ENCODE data around the gene MYRF.

MYRF gene

DNA sequence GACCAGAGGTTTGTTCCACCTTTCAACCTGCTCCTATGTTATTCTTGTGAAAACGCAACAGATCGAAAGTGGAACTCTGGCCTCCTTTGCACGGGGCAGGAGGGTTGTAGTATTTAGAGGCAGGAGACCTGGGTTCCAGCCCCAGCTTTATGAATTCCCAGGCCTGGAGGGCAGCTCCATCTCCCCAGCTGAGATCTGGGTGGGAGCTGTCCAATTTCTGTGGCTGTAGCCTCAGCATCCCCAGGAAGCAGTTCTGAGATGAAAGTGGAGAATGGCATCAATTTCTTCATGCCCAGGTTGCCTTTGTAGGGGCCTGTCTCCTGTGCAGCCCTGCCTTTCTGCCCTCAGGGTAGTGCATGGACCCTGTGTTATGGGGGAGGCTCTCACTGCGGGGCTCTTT, 79.8 kb downstream of the MYRF start:
- Histone ChIP-seq H3K36me3 (ENCODE audit: control insufficient read depth, insufficient read depth, low read length) (no peaks in the 10 kb centered on the region), H3K4me3 (ENCODE audit: low read length) (no peak overlapping the region), H4K5ac (ENCODE audit: low read length) (no peak overlapping the region), H2BK5ac (ENCODE audit: low read length) (no peak overlapping the region), H3K79me2 (ENCODE audit: control insufficient read depth, insufficient read depth, low read length) (peaks cover 78% of the 10 kb centered on the region), H3K27ac (ENCODE audit: low read depth, low read length) (no peak overlapping the region), H3K23ac (ENCODE audit: low read length) (no peak overlapping the region), H2BK15ac (replicated peaks; ENCODE audit: low read depth) (no peak overlapping the region), H3K4me2 (ENCODE audit: low read length) (no peak overlapping the region), H3K4me1 (ENCODE audit: control insufficient read depth, low read depth, low read length) (peaks cover 28% of the 10 kb centered on the region), H3K18ac (ENCODE audit: low read length) (no peak overlapping the region), H3K56ac (ENCODE audit: low read length) (no peak overlapping the region), H3K27me3 (ENCODE audit: insufficient read depth, low read length, poor library complexity) (no peaks in the 10 kb centered on the region), H3K4ac (ENCODE audit: low read depth, low read length) (no peak overlapping the region), H3K79me1 (ENCODE audit: low read length) (peaks cover 25% of the 10 kb centered on the region), H2BK120ac (ENCODE audit: low read depth, low read length) (no peak overlapping the region), H3K9ac (ENCODE audit: low read length) (peak overlapping the region; percentile 100), H4K8ac (ENCODE audit: low read depth, low read length) (no peak overlapping the region), H2AK5ac (ENCODE audit: low read length) (no peak overlapping the region)
- no CpG with 5 or more reads among the region's 4 CpGs for WGBS (ENCODE audit: extremely low coverage, insufficient coverage, low lambda C conversion rate)
- no peak for DNase-seq

DNA sequence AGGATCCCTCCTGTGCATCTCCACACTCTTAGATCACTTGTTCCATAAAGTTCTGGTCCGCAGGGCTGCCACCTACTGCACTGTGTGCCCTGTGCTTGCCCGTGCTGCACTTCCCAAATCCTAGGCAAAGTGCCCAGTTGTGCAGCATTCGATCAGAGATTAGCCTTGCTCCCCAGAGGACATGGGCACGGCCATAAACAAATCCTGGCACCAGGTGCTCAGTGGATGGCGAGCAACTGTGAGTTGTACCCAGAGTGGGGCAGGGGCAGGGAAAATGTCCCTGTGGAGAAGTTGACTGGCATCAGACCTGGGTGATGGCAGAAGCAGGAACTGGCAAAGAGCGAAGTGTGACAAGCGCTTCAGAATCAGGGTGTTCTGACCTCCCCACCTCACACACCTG, 80.3 kb downstream of the MYRF start:
- Histone ChIP-seq H3K4me3 (ENCODE audit: low read length) (no peak overlapping the region), H3K18ac (ENCODE audit: low read length) (no peak overlapping the region), H3K27me3 (ENCODE audit: insufficient read depth, low read length, poor library complexity) (no peaks in the 10 kb centered on the region), H3K4me1 (ENCODE audit: control insufficient read depth, low read depth, low read length) (peaks cover 28% of the 10 kb centered on the region), H3K4ac (ENCODE audit: low read depth, low read length) (no peak overlapping the region), H4K8ac (ENCODE audit: low read depth, low read length) (no peak overlapping the region), H3K79me2 (ENCODE audit: control insufficient read depth, insufficient read depth, low read length) (peaks cover 82% of the 10 kb centered on the region), H2BK15ac (replicated peaks; ENCODE audit: low read depth) (no peak overlapping the region), H4K5ac (ENCODE audit: low read length) (no peak overlapping the region), H2AK5ac (ENCODE audit: low read length) (no peak overlapping the region), H3K36me3 (ENCODE audit: control insufficient read depth, insufficient read depth, low read length) (no peaks in the 10 kb centered on the region), H3K56ac (ENCODE audit: low read length) (no peak overlapping the region), H3K27ac (ENCODE audit: low read depth, low read length) (no peak overlapping the region), H3K79me1 (ENCODE audit: low read length) (peaks cover 30% of the 10 kb centered on the region), H3K23ac (ENCODE audit: low read length) (no peak overlapping the region), H2BK120ac (ENCODE audit: low read depth, low read length) (no peak overlapping the region), H3K4me2 (ENCODE audit: low read length) (no peak overlapping the region), H3K9ac (ENCODE audit: low read length) (no peak overlapping the region), H2BK5ac (ENCODE audit: low read length) (no peak overlapping the region)
- no peak for DNase-seq
- no CpG with 5 or more reads among the region's 7 CpGs for WGBS (ENCODE audit: extremely low coverage, insufficient coverage, low lambda C conversion rate)

DNA sequence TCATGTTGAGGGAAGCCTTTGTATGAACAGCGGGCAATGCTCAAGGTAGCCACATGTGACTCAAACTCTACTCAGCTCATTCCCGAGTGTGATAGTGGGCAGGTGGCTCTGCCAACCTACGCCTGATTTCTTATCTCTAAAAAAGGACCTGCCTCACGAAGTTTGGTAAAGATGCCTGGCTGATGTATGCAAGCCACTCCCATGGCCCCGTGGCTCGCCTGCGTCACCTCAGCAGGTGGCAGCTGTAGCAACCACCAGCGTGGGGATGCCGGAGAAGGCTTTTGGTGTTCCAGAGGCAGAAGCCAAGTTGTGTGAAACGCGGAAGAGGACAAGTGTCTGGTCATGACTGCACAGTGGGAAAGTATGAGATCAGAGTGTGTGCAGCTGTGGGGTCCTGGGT, 81.0 kb downstream of the MYRF start:
- no peak overlapping the region for H3K18ac ChIP-seq (ENCODE audit: low read length)
- peaks cover 28% of the 10 kb centered on the region for H3K4me1 ChIP-seq (ENCODE audit: control insufficient read depth, low read depth, low read length)
- H3K4me2 ChIP-seq (ENCODE audit: low read length) = no peak overlapping the region
- no peak overlapping the region for H3K9ac ChIP-seq (ENCODE audit: low read length)
- H2BK120ac ChIP-seq (ENCODE audit: low read depth, low read length) = no peak overlapping the region
- H4K5ac ChIP-seq (ENCODE audit: low read length) = no peak overlapping the region
- no peak overlapping the region for H3K56ac ChIP-seq (ENCODE audit: low read length)
- no peak overlapping the region for H3K27ac ChIP-seq (ENCODE audit: low read depth, low read length)
- H3K4me3 ChIP-seq (ENCODE audit: low read length) = no peak overlapping the region
- peaks cover 32% of the 10 kb centered on the region for H3K79me1 ChIP-seq (ENCODE audit: low read length)
- H3K4ac ChIP-seq (ENCODE audit: low read depth, low read length) = no peak overlapping the region
- peaks cover under 1% of the 10 kb centered on the region for H3K36me3 ChIP-seq (ENCODE audit: control insufficient read depth, insufficient read depth, low read length)
- DNase-seq = no peak
- H3K27me3 ChIP-seq (ENCODE audit: insufficient read depth, low read length, poor library complexity) = no peaks in the 10 kb centered on the region
- no CpG with 5 or more reads among the region's 11 CpGs for WGBS (ENCODE audit: extremely low coverage, insufficient coverage, low lambda C conversion rate)
- peaks cover 81% of the 10 kb centered on the region for H3K79me2 ChIP-seq (ENCODE audit: control insufficient read depth, insufficient read depth, low read length)
- H3K23ac ChIP-seq (ENCODE audit: low read length) = no peak overlapping the region
- H2AK5ac ChIP-seq (ENCODE audit: low read length) = no peak overlapping the region
- no peak overlapping the region for H4K8ac ChIP-seq (ENCODE audit: low read depth, low read length)
- H2BK15ac ChIP-seq (replicated peaks; ENCODE audit: low read depth) = no peak overlapping the region
- H2BK5ac ChIP-seq (ENCODE audit: low read length) = no peak overlapping the region

DNA sequence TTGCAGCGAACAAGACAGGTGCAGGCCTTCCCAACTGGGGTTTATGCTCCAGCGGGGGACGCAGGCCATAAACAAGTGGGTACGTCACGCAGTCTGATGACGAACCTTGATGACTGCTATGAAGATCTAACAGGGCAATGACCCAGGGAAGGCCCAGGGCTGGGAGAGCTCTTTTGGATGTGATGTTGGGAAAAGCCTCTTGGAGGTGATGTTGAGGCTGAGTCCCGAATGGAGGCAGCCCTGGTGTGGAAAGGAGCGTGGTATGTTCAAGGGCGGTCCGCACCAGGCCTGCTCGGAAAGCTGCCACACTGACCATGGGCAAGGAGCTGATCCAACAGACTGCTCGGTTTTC, 81.5 kb downstream of the MYRF start:
- Histone ChIP-seq H3K4me3 (ENCODE audit: low read length) (no peak overlapping the region), H3K9ac (ENCODE audit: low read length) (peak overlapping the region; percentile 26), H3K23ac (ENCODE audit: low read length) (peak overlapping the region; percentile 94), H3K4ac (ENCODE audit: low read depth, low read length) (no peak overlapping the region), H3K4me2 (ENCODE audit: low read length) (no peak overlapping the region), H2BK15ac (replicated peaks; ENCODE audit: low read depth) (no peak overlapping the region), H3K79me2 (ENCODE audit: control insufficient read depth, insufficient read depth, low read length) (peaks cover 77% of the 10 kb centered on the region), H3K18ac (ENCODE audit: low read length) (no peak overlapping the region), H3K4me1 (ENCODE audit: control insufficient read depth, low read depth, low read length) (peaks cover 28% of the 10 kb centered on the region), H2BK5ac (ENCODE audit: low read length) (peak overlapping the region; percentile 3), H4K8ac (ENCODE audit: low read depth, low read length) (no peak overlapping the region), H2AK5ac (ENCODE audit: low read length) (no peak overlapping the region), H3K27ac (ENCODE audit: low read depth, low read length) (peak overlapping the region; percentile 32), H3K79me1 (ENCODE audit: low read length) (peaks cover 35% of the 10 kb centered on the region), H3K56ac (ENCODE audit: low read length) (peak overlapping the region; percentile 73), H4K5ac (ENCODE audit: low read length) (no peak overlapping the region), H3K36me3 (ENCODE audit: control insufficient read depth, insufficient read depth, low read length) (peaks cover 4% of the 10 kb centered on the region), H3K27me3 (ENCODE audit: insufficient read depth, low read length, poor library complexity) (no peaks in the 10 kb centered on the region), H2BK120ac (ENCODE audit: low read depth, low read length) (no peak overlapping the region)
- peak; percentile 57 for DNase-seq
- no CpG with 5 or more reads among the region's 12 CpGs for WGBS (ENCODE audit: extremely low coverage, insufficient coverage, low lambda C conversion rate)

DNA sequence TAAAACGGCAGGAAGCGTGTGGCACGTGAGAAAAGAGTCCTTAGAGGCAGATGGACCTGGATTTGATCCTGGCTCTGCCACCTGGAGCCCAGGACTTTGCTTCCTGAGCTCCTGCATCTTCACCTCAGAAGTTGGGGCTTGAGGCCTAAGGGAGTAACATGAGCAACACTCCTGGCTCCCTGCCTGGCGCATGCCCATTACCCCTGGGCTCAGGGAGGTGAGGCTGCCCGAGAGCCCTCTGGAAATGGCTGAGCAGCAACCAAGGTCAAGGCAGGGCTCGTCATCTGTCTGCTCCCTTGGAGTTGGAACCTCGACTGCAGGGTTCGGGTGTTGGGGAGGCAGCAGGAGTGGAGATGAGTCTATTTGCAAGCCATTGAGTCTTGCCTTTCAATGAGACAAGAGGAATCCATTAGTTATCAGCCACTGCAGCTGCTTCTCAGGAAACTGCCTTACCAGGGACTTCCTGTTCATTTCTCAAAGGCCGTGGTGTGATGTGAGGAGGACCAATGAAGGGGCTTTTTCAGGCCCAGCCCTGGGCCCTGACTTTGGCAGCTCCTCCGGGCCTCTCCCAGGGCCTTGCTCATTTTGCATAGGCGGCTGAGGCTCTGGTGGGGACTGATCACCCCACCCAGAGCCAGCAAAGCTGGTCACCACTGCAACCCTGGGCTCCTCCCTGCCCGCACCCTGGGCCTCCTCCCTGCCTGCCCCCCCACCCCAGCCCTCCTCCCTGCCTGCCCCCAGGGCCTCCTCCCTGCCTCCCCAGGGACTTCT, 82.0 kb downstream of the MYRF start:
- no CpG with 5 or more reads among the region's 12 CpGs for WGBS (ENCODE audit: extremely low coverage, insufficient coverage, low lambda C conversion rate)
- H2AK5ac ChIP-seq (ENCODE audit: low read length) = no peak overlapping the region
- H3K18ac ChIP-seq (ENCODE audit: low read length) = peak overlapping the region; percentile 9
- peaks cover 35% of the 10 kb centered on the region for H3K79me1 ChIP-seq (ENCODE audit: low read length)
- H3K79me2 ChIP-seq (ENCODE audit: control insufficient read depth, insufficient read depth, low read length) = peaks cover 71% of the 10 kb centered on the region
- peaks cover 28% of the 10 kb centered on the region for H3K4me1 ChIP-seq (ENCODE audit: control insufficient read depth, low read depth, low read length)
- DNase-seq = peak; percentile 92
- peak overlapping the region; percentile 7 for H2BK120ac ChIP-seq (ENCODE audit: low read depth, low read length)
- no peak overlapping the region for H4K5ac ChIP-seq (ENCODE audit: low read length)
- no peak overlapping the region for H3K4ac ChIP-seq (ENCODE audit: low read depth, low read length)
- H3K36me3 ChIP-seq (ENCODE audit: control insufficient read depth, insufficient read depth, low read length) = peaks cover 4% of the 10 kb centered on the region
- H3K4me3 ChIP-seq (ENCODE audit: low read length) = no peak overlapping the region
- H3K27me3 ChIP-seq (ENCODE audit: insufficient read depth, low read length, poor library complexity) = no peaks in the 10 kb centered on the region
- H4K8ac ChIP-seq (ENCODE audit: low read depth, low read length) = no peak overlapping the region
- no peak overlapping the region for H2BK15ac ChIP-seq (replicated peaks; ENCODE audit: low read depth)
- peak overlapping the region; percentile 57 for H3K9ac ChIP-seq (ENCODE audit: low read length)
- H3K27ac ChIP-seq (ENCODE audit: low read depth, low read length) = peak overlapping the region; percentile 32
- H3K23ac ChIP-seq (ENCODE audit: low read length) = peak overlapping the region; percentile 94
- no peak overlapping the region for H3K4me2 ChIP-seq (ENCODE audit: low read length)
- H2BK5ac ChIP-seq (ENCODE audit: low read length) = peak overlapping the region; percentile 3
- H3K56ac ChIP-seq (ENCODE audit: low read length) = peak overlapping the region; percentile 73

DNA sequence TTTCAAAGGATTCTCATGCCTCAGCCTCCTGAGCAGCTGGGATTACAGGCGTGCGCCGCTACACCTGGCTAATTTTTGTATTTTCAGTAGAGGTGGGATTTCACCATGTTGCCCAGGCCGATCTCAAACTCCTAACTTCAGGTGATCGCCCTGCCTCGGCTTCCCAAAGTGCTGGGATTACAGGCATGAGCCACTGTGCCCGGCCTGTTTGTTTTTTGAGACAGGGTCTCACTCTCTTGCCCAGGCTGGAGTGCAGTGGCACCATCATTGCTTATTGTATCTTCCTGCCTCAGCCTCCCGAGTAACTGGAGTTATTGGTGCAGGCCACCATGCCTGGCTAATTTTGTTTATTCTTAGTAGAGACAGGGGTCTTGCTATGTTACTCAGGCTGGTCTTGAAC, 83.8 kb downstream of the MYRF start:
- Histone ChIP-seq H3K79me1 (ENCODE audit: low read length) (peaks cover 30% of the 10 kb centered on the region), H3K4ac (ENCODE audit: low read depth, low read length) (no peak overlapping the region), H2BK120ac (ENCODE audit: low read depth, low read length) (no peak overlapping the region), H3K4me2 (ENCODE audit: low read length) (no peak overlapping the region), H3K23ac (ENCODE audit: low read length) (no peak overlapping the region), H4K8ac (ENCODE audit: low read depth, low read length) (no peak overlapping the region), H2BK5ac (ENCODE audit: low read length) (no peak overlapping the region), H4K5ac (ENCODE audit: low read length) (no peak overlapping the region), H3K27ac (ENCODE audit: low read depth, low read length) (no peak overlapping the region), H3K27me3 (ENCODE audit: insufficient read depth, low read length, poor library complexity) (no peaks in the 10 kb centered on the region), H2BK15ac (replicated peaks; ENCODE audit: low read depth) (no peak overlapping the region), H3K36me3 (ENCODE audit: control insufficient read depth, insufficient read depth, low read length) (peaks cover 12% of the 10 kb centered on the region), H2AK5ac (ENCODE audit: low read length) (no peak overlapping the region), H3K4me1 (ENCODE audit: control insufficient read depth, low read depth, low read length) (peaks cover 17% of the 10 kb centered on the region), H3K4me3 (ENCODE audit: low read length) (no peak overlapping the region), H3K79me2 (ENCODE audit: control insufficient read depth, insufficient read depth, low read length) (peaks cover 54% of the 10 kb centered on the region), H3K56ac (ENCODE audit: low read length) (no peak overlapping the region), H3K9ac (ENCODE audit: low read length) (no peak overlapping the region), H3K18ac (ENCODE audit: low read length) (no peak overlapping the region)
- WGBS (ENCODE audit: extremely low coverage, insufficient coverage, low lambda C conversion rate) = no CpG with 5 or more reads among the region's 8 CpGs
- no peak for DNase-seq

All from mesendoderm (in vitro differentiated cells).